Neutrophil (primary cell): ENCODE results near the gene COL1A1.

Experiments used
- H3K27ac ChIP-seq: fragments of 200-600 bp; sonication (generic); 2 replicates; pipeline ENCODE4 v1.5.1; 2016; ENCODE audit warnings: mild to moderate bottlenecking, moderate library complexity
- H3K27me3 ChIP-seq: fragments of 200-600 bp; sonication (generic); 2 replicates; pipeline ENCODE4 v1.6.0; 2016; ENCODE audit warnings: mild to moderate bottlenecking
- H3K36me3 ChIP-seq: fragments of 200-600 bp; sonication (generic); 2 replicates; pipeline ENCODE4 v1.5.1; 2017
- H3K4me1 ChIP-seq, 2 experiments: fragments of 200-600 bp in 1 of 2; sonication (generic) in 1 of 2; 1 replicate in 1 of 2; 2 replicates in 1 of 2; pipeline versions ENCODE4 v1.5.1 to v1.6.1; 2013 to 2016; ENCODE audit warnings: low read depth in 1 of 2, low read length in 1 of 2, mild to moderate bottlenecking in 1 of 2, moderate library complexity in 1 of 2; ENCODE audit not compliant: control insufficient read depth in 1 of 2, insufficient read depth in 1 of 2
- H3K4me3 ChIP-seq, 2 experiments: fragments of 200-600 bp in 1 of 2; sonication (generic) in 1 of 2; 1 replicate in 1 of 2; 2 replicates in 1 of 2; pipeline ENCODE4 v1.5.1; 2013 to 2016; ENCODE audit warnings: low read depth in 1 of 2, low read length in 1 of 2, mild to moderate bottlenecking in 1 of 2, moderate library complexity in 1 of 2
- H3K9me3 ChIP-seq: fragments of 200-600 bp; sonication (generic); 2 replicates; pipeline ENCODE4 v1.5.1; 2016
- CTCF ChIP-seq: fragments of 200-600 bp; sonication (generic); IDR thresholded peaks from 2 replicates; pipeline ENCODE4 v1.5.1; 2016; ENCODE audit warnings: antibody characterized with exemption

The COL1A1 gene

GRCh38 chr17:50143461-50144176 lies 57.8 kb downstream of the COL1A1 start:
- no peak overlapping the region for H3K4me3 ChIP-seq
- H3K36me3 ChIP-seq, result peaks cover 80% of the 10 kb centered on the region
- no peak overlapping the region for H3K27ac ChIP-seq
- TF ChIP-seq CTCF, result no peak
- H3K27me3 ChIP-seq, result no peaks in the 10 kb centered on the region
- no peaks in the 10 kb centered on the region for H3K9me3 ChIP-seq
- peaks cover 60 to 61% of the 10 kb centered on the region in 2 experiments for H3K4me1 ChIP-seq

- H3K4me3 ChIP-seq, result no peak overlapping the region
- H3K27ac ChIP-seq, result peak overlapping the region; percentile 48
- peaks cover 43% of the 10 kb centered on the region in 2 experiments for H3K4me1 ChIP-seq
- TF ChIP-seq CTCF, result no peak
- H3K9me3 ChIP-seq, result no peaks in the 10 kb centered on the region
- H3K36me3 ChIP-seq, result peaks cover 98% of the 10 kb centered on the region
- H3K27me3 ChIP-seq, result no peaks in the 10 kb centered on the region
Measured at GRCh38 chr17:50141745-50142110, 59.7 kb downstream of the COL1A1 start.

- no peak overlapping the region for H3K4me3 ChIP-seq
- H3K27me3 ChIP-seq, result no peaks in the 10 kb centered on the region
- peak overlapping the region; percentile 68 for H3K27ac ChIP-seq
- no peak for TF ChIP-seq CTCF
- no peaks in the 10 kb centered on the region for H3K9me3 ChIP-seq
- peaks cover 98% of the 10 kb centered on the region for H3K36me3 ChIP-seq
- H3K4me1 ChIP-seq, result peaks cover 37 to 38% of the 10 kb centered on the region in 2 experiments
Measured at GRCh38 chr17:50141026-50141744, 60.2 kb downstream of the COL1A1 start.

- peaks cover 28% of the 10 kb centered on the region in 2 experiments for H3K4me1 ChIP-seq
- H3K36me3 ChIP-seq, result peaks cover 100% of the 10 kb centered on the region
- peak overlapping the region; percentile 24 to 39 for H3K4me3 ChIP-seq
- peak; percentile 91 for TF ChIP-seq CTCF
- H3K27ac ChIP-seq, result peak overlapping the region; percentile 68
- no peaks in the 10 kb centered on the region for H3K9me3 ChIP-seq
- H3K27me3 ChIP-seq, result no peaks in the 10 kb centered on the region
Measured at GRCh38 chr17:50139950-50140885, 61.2 kb downstream of the COL1A1 start.

- H3K4me3 ChIP-seq, result no peak overlapping the region
- peaks cover 100% of the 10 kb centered on the region for H3K36me3 ChIP-seq
- TF ChIP-seq CTCF, result no peak
- H3K9me3 ChIP-seq, result no peaks in the 10 kb centered on the region
- no peaks in the 10 kb centered on the region for H3K27me3 ChIP-seq
- H3K27ac ChIP-seq, result peak overlapping the region; percentile 68
- peaks cover 27 to 28% of the 10 kb centered on the region in 2 experiments for H3K4me1 ChIP-seq
Measured at GRCh38 chr17:50139185-50139783, 62.1 kb downstream of the COL1A1 start.
